ENCODE results near the gene B3GLCT.

The B3GLCT gene

GRCh38 chr13:31356991-31357390 lies 157.2 kb downstream of the B3GLCT start:
- no peak for DNase-seq

- DNase-seq, result no peak
These were observed 157.8 kb downstream of the B3GLCT start for GRCh38 chr13:31357581-31357980.

- DNase-seq, result no peak
These were observed 161.9 kb downstream of the B3GLCT start for GRCh38 chr13:31361673-31362072.

- no peak for DNase-seq
These were observed 165.9 kb downstream of the B3GLCT start for GRCh38 chr13:31365630-31366029.

GRCh38 chr13:31367410-31367809 lies 167.6 kb downstream of the B3GLCT start:
- no peak for DNase-seq

GRCh38 chr13:31369213-31369612 lies 169.4 kb downstream of the B3GLCT start:
- DNase-seq, result no peak

GRCh38 chr13:31372454-31372853 lies 172.7 kb downstream of the B3GLCT start:
- no peak for DNase-seq

- no peak for DNase-seq
These were observed 174.9 kb downstream of the B3GLCT start for GRCh38 chr13:31374682-31375081.

- no peak for DNase-seq
These were observed 178.2 kb downstream of the B3GLCT start for GRCh38 chr13:31377946-31378345.

- no peak for DNase-seq
These were observed 180.9 kb downstream of the B3GLCT start for GRCh38 chr13:31380715-31381114.
